Osteoblast (primary cell): Measurements from ENCODE around the gene SEC23A. TPM values are rescaled to one million over a fixed set of nuclear protein-coding genes. Genes with fewer than 3 reads are reported as not detected.
"Not testable (repeated sequence)": the region's sequence is repeated elsewhere in the genome, so short reads cannot be mapped to it uniquely, and the experiment has no call there.

ENCODE experiments used
- DNase-seq: peaks from one replicate; pipeline ENCODE4 v3.0.0; 2011; ENCODE audit warnings: low spot score, mixed read lengths; ENCODE audit not compliant: insufficient read length; ENCODE audit errors: missing footprints
- H2AFZ ChIP-seq: 2 replicates; pipeline ENCODE4 v1.6.0; 2011; ENCODE audit warnings: mild to moderate bottlenecking, low read length
- H3K27ac ChIP-seq: 2 replicates; pipeline ENCODE4 v1.5.1; 2011; ENCODE audit warnings: mild to moderate bottlenecking, low read depth, low read length, moderate library complexity
- H3K27me3 ChIP-seq: 2 replicates; pipeline ENCODE4 v1.6.0; 2012; ENCODE audit warnings: mild to moderate bottlenecking, control low read depth, inconsistent platforms, low read length, moderate library complexity; ENCODE audit not compliant: insufficient read depth
- H3K36me3 ChIP-seq: 2 replicates; pipeline ENCODE4 v1.5.1; 2011; ENCODE audit warnings: mild to moderate bottlenecking, low read length, control low read depth, moderate library complexity; ENCODE audit not compliant: insufficient read depth
- H3K4me1 ChIP-seq: 2 replicates; pipeline ENCODE4 v1.5.1; 2011; ENCODE audit warnings: mild to moderate bottlenecking, low read length, control low read depth, moderate library complexity; ENCODE audit not compliant: insufficient read depth
- H3K4me2 ChIP-seq: 2 replicates; pipeline ENCODE4 v1.6.0; 2011; ENCODE audit warnings: mild to moderate bottlenecking, low read length; ENCODE audit not compliant: insufficient read depth
- H3K4me3 ChIP-seq: fragments of 200-600 bp; sonication (generic); 3 replicates; pipeline ENCODE4 v1.5.1; 2012; ENCODE audit warnings: mild to moderate bottlenecking, low read length, inconsistent platforms; ENCODE audit not compliant: insufficient read depth
- H3K79me2 ChIP-seq: 2 replicates; pipeline ENCODE4 v1.6.0; 2012; ENCODE audit warnings: mild to moderate bottlenecking, low read length, control low read depth, inconsistent platforms; ENCODE audit not compliant: insufficient read depth
- H3K9me3 ChIP-seq: 2 replicates; pipeline ENCODE4 v1.5.1; 2011; ENCODE audit warnings: low read depth, low read length, control low read depth
- H4K20me1 ChIP-seq: 2 replicates; pipeline ENCODE4 v1.6.0; 2012; ENCODE audit warnings: mild to moderate bottlenecking, low read length, control low read depth; ENCODE audit not compliant: insufficient read depth
- CTCF ChIP-seq: IDR thresholded peaks from 2 replicates; pipeline ENCODE4 v1.5.1; 2011; ENCODE audit warnings: mild to moderate bottlenecking, low read depth, low read length, moderate library complexity; ENCODE audit errors: extremely low read depth
- total RNA-seq: library from RNA; depleted of rRNA; stranded (reverse); fragments of >200 nt; gene quantifications from 2 replicates; pipeline ENCODE4 v1.2.3, GENCODE V29; 2012

The SEC23A gene
- total RNA-seq, 1 donor = 326 TPM

GRCh38 chr14:39140170-39140569 is 37.1 kb upstream of the SEC23A start:
- H3K27ac ChIP-seq = no peak overlapping the region
- TF ChIP-seq CTCF = no peak
- no peaks in the 10 kb centered on the region for H3K27me3 ChIP-seq
- no peak for DNase-seq
- H3K36me3 ChIP-seq = peaks cover 25% of the 10 kb centered on the region
- no peak overlapping the region for H2AFZ ChIP-seq
- no peak overlapping the region for H3K4me2 ChIP-seq
- no peak overlapping the region for H3K4me3 ChIP-seq
- no peaks in the 10 kb centered on the region for H3K79me2 ChIP-seq
- H4K20me1 ChIP-seq = no peaks in the 10 kb centered on the region
- no peaks in the 10 kb centered on the region for H3K9me3 ChIP-seq
- H3K4me1 ChIP-seq = no peaks in the 10 kb centered on the region

GRCh38 chr14:39138440-39138839 is 35.4 kb upstream of the SEC23A start:
- no peak for TF ChIP-seq CTCF
- no peak overlapping the region for H2AFZ ChIP-seq
- H3K4me2 ChIP-seq = no peak overlapping the region
- no peaks in the 10 kb centered on the region for H3K27me3 ChIP-seq
- H4K20me1 ChIP-seq = no peaks in the 10 kb centered on the region
- DNase-seq = no peak
- H3K36me3 ChIP-seq = peaks cover 32% of the 10 kb centered on the region
- H3K4me1 ChIP-seq = no peaks in the 10 kb centered on the region
- no peaks in the 10 kb centered on the region for H3K79me2 ChIP-seq
- no peak overlapping the region for H3K27ac ChIP-seq
- no peak overlapping the region for H3K4me3 ChIP-seq
- H3K9me3 ChIP-seq = no peaks in the 10 kb centered on the region

- not testable (repeated sequence) for H3K4me2 ChIP-seq, H3K79me2 ChIP-seq, H3K9me3 ChIP-seq, DNase-seq, H3K27me3 ChIP-seq, H3K4me3 ChIP-seq, H3K4me1 ChIP-seq, H3K27ac ChIP-seq, H4K20me1 ChIP-seq, H2AFZ ChIP-seq
- peaks cover 32% of the 10 kb centered on the region for H3K36me3 ChIP-seq
Measured at GRCh38 chr14:39137835-39138234, 34.8 kb upstream of the SEC23A start.

- no peaks in the 10 kb centered on the region for H3K9me3 ChIP-seq
- no peak overlapping the region for H2AFZ ChIP-seq
- TF ChIP-seq CTCF = no peak
- H3K36me3 ChIP-seq = peaks cover 50% of the 10 kb centered on the region
- H3K4me1 ChIP-seq = no peaks in the 10 kb centered on the region
- H3K79me2 ChIP-seq = no peaks in the 10 kb centered on the region
- H3K4me3 ChIP-seq = no peak overlapping the region
- DNase-seq = no peak
- H3K27ac ChIP-seq = peak overlapping the region; percentile 26
- H3K4me2 ChIP-seq = no peak overlapping the region
- no peaks in the 10 kb centered on the region for H4K20me1 ChIP-seq
- no peaks in the 10 kb centered on the region for H3K27me3 ChIP-seq
Measured at GRCh38 chr14:39122330-39123138, 19.5 kb upstream of the SEC23A start.
